GM19238 (cell line): Measurements from ENCODE around the gene F2RL2.
"Not testable (repeated sequence)": the region's sequence is repeated elsewhere in the genome, so short reads cannot be mapped to it uniquely, and the experiment has no call there.

Experiments
- DNase-seq: peaks from one replicate; pipeline ENCODE4 v3.0.0; 2011; ENCODE audit warnings: low spot score; ENCODE audit not compliant: insufficient read length

The F2RL2 gene

DNA sequence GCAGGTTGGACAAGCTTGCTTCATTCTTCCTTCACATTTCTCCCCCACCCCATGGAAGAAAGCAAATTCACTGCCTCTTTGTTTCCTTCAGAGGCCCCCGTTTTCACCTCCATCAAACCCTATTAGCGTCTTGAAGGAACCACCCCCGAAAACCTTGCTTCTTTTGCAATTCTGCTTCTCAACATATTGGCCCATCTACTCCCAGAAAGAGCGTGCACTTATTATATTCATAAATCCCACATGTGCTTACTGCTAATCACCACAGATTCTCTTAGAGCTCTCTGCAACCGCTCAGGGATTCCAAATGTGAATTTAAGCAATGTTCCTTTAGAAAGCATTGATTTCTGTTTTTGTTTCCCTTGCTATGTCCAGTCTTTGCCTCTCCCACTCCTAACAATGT, 1.1 kb downstream of the F2RL2 start:
- DNase-seq: no peak

DNA sequence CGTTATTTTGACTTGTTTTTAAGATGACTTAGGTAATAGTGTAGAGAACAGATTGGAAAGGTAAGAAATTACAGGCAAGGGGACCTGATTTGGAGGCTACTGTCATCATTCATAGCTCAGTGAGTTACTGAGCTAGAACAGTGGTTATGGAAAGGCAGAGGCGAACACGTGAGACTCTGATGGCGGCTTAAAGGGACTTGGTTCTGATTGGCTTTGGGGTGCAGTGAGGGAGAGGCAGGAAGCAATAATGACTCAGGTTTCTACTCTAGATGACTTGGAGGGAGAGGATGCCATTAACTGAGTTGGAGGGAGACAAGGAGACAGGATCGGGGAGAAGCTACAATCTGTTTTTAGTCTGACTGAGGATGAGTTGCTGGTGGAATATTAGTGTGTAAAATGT, 3.0 kb downstream of the F2RL2 start:
- DNase-seq: no peak

DNA sequence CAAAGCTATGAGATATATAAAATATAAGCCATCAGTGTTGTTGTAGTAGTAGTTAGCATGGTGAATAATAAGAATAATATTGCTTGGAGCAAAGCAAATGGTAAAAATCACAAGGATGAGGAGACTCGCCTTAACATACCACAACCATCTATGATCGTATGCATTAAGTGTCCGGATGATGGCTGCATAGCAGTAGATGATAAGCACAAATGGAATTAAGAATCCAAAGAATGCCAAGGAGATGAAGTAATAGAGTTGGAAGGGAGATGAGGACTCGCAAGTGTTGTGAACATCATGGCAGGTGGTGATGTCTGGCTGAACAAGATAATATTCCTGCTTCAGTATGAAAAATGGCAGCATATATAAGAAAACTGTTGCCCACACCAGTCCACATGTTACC, 5.5 kb downstream of the F2RL2 start:
- no peak for DNase-seq

DNA sequence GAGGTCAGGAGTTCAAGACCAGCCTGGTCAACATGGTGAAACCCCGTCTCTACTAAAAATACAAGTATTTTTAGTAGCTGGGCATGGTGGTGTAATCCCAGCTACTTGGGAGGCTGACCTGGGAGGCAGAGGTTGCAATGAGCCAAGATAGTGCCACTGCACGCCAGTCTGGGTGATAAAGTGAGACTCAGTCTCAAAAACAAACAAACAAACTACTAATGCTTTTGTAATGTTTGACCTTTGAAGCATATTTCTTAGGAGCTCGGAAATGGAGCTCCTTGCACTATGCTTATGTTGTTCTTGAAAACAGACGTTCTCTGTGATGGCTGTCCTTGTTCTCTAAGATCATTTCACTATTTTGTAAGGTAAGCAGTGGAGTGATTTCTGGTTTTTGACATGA, 6.0 kb downstream of the F2RL2 start:
- DNase-seq: no peak

DNA sequence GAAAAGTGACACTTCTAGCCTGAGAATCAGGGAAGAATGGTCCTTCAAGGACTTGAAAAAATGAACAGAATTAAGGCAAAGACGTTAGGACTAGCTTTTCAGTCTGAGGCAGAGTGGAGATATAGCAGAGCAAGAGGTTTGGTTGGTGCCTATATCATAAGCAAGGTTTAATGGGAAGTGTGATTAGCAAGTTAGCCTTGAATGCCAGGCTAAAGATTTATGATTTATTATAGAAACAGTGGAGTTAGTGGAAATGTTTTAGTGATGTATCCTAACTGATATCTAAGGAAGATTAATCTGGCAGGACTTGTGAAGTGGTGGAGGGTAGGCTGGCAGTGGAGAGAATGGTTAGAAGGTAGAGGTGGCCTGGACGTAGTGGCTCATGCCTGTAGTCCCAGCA, 7.0 kb downstream of the F2RL2 start:
- DNase-seq: no peak

DNA sequence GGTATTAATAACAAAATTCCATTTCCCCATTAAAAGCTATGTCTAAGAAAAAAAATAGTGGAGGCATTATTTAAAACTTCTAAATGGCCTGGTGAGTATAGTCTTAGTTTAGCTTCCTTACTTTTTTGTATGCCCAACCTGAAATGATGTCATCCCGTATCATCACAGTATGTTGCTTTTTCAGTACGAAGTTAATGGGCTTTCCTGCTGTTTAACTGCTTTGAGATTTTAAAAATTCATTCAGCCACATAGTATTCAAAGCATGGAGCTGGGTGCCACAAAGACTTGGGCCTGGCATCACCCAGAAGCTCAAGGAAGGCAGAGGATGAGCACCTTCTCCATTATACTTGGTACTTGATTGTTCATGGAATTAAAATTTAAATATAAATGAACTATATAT, 7.4 kb downstream of the F2RL2 start:
- DNase-seq: no peak

DNA sequence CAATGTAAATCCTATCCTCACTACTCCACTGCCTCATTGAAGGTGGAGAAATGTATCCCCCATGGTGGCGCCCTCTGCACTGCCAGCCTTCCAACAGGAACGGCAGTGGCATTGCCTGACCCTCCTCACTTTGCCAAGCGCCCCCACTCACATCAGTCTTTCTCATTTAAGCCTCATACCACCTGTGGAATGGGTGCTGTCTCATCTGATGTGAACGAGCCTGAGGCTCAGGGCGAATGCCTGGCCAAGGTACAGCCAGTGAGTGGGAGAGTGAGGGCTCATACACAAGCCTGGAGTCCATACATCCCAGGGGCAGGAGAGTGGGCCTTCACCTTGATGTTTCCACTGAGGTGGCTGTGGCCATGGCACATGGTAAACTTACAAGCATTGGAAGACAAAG, 10.3 kb downstream of the F2RL2 start:
- no peak for DNase-seq

DNA sequence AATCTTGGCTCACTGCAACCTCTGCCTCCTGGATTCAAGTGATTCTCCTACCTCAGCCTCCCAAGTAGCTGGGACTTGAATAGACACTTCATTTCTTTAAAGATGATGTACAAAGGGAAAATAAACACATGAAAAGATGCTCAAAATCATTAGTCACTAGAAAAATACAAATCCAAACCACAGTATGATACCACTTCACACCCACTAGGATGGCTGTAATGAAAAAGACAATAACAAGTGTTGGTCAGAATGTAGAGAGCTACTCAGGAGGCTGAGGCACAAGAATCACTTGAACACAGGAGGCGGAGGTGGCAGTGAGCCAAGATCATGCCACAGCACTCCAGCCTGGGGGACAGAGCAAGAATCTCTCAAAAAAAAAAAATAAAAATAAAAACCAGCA, 13.0 kb downstream of the F2RL2 start:
- DNase-seq: no peak

DNA sequence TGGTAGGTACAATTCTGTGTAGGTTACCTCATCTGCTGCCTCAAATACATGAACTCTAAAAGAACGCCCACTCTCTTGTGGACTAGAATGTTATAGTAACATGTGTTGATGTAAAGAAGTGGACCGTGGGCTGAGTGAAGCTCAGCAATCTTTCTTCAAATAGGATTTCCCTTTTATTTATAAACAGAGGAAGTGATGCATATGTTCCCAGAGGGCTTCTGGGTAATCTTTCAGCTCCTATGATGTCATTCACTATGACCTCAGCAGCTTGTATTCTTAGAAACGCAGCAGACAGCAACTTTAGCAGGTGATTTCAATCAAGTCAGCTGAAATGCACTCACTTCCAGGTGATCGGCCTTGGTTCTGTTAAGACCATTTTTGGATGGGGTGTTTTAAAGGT, 14.4 kb downstream of the F2RL2 start:
- DNase-seq: no peak

DNA sequence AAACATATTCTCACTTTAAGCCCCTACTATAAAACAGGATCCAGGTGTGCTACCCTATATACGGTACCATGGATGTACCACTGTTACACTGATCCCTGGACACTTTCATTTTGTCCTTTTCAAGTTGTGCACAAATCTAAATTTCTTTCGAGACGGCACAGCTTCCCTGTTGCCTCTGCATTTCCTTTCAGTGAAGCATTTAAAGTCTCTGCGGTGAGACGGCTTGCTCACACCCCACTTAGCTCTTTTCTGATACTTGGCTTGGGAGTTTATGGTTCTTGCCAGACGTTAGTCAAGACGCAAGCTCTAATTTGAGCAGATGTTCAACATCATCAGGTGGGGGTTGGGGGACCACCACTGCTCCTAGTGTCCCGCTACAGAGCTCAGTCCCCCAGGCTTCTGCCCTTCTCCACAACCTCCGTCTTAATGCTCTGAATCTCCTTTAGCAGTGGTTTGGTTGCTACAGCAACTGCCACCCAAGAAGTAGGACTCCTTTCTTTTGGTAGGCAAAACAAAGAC, 15.8 kb downstream of the F2RL2 start:
- DNase-seq: no peak

DNA sequence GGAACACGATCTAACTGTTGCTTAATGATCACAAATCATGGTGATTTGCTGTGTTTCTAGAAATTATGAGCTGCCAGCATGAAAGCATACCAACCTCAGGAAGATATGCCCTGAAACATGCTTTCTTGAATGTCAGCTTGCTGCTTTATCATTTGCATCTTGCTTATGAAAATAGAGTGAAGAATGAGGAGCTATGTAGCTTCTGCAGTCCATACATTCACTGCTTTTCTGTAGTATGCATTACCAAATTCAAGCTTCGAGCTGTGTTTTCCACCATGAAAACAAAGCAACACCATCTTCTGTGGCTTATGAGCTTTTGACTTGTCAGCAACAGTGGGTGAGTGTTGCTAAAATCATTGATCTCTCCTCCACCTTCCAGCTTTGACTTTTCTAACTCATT, 16.5 kb downstream of the F2RL2 start:
- DNase-seq: no peak

DNA sequence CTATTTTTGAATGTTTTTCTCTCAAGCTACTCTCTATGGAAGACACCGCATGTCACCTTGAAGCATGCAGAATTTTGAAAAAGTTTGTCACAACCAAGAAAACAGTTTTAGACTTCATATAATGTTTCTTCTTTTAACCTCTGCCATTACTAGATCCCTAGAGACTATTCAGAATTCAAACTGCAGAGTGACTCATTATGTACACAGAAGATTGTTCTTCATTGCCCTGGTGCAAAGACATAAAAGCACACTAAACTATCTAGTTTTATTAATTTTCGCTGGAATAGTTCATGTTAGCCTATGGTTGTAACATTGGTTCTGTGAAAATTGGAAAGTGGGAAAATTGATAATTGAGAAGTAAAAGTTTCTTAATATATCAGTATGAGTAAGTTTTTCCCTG, 18.4 kb downstream of the F2RL2 start:
- DNase-seq: no peak

DNA sequence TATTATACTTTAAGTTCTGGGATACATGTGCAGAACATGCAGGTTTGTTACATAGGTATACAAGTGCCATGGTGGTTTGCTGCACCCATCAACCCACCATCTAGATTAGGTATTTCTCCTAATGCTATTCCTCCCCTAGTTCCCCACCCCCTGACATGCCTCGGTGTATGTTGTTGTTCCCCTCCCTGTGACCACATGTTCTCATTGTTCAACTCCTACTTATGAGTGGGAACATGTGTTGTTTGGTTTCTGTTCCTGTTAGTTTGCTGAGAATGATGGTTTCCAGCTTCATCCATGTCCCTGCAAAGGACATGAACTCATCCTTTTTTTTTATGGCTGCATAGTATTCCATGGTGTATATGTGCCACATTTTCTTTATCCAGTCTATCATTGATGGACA, 19.2 kb downstream of the F2RL2 start:
- DNase-seq: not testable (repeated sequence)

DNA sequence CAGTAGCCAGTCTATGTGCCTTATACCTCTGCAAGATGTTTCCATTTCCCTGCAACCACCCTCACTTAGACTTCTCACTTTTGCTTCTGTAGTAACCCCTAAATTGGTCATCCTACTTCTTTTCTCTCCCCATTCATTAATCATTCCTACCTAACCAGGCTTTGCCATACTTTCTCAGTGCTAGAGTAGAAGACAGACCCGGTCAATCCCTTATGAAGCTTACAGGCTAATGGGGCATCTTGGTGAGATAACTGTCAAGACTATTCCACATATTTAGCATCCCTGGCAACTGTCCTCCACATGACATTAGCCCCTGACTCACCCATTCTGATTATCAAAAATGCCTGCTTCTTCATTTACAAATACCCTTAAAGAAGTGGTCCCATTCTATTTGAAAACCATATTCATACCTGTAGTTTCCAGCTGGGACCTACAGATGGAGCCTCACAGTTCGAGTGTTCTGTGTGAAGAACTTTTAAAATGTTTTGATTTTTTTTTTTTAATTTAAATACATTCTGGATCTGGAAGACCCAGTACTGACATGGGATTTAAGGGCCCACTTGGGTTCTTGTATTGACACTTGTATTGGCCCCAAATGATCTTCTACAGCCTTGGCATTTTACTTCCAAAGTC, 21.0 kb downstream of the F2RL2 start:
- no peak for DNase-seq

DNA sequence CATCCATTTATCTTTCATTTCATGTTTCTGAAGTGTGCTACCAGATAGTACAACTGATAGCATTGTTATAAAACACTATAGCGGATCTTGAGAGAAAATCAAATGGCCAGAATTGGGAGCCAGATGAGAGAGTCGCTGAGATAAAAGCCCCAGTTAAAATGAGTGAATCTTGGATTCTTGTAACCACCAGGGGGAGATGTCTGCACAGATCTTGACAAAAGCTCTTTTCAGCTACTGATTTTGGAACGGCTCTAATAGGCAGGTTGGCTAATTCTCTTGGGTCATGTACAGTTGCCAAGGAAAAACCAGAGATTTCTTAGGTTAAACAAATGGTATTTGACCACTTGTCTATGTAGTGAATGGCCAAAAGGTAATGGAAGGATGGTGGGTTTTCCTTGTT, 21.7 kb downstream of the F2RL2 start:
- peak; percentile 4 for DNase-seq

DNA sequence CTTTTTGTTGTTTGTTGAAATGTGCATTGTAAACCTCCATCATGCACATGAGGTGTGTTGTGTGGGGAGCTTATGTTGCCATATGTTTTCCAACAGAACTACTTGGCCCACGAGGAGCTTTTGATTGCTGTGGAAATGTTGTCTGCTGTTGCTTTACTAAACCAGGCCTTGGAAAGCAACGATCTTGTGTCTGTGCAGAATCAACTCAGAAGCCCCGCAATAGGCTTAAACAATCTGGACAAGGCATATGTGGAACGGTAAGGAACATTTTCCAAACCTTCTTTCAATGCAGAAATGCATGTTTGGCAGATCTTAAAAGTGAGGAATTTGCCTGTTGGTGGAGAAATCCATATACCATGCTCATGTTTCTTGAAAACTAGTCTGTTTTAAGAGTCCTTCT, 22.5 kb downstream of the F2RL2 start:
- no peak for DNase-seq

DNA sequence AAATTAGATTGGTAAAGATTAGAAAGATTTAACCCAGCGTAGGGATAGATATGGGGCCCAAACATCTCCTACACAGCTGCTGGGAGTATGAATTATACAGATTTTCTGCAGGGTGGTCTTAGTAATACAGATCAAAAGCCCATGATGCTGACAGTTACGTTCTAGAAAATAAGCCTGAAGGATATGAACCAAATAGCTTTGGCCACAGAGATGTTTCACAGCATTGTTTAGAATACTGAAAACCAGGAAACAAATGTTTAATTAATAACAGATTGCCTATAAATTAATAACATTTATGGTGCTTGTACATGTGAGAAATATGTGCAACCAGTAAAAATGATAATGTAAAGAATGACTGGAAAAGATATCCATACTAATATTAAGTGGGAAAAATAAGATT, 24.7 kb downstream of the F2RL2 start:
- no peak for DNase-seq

DNA sequence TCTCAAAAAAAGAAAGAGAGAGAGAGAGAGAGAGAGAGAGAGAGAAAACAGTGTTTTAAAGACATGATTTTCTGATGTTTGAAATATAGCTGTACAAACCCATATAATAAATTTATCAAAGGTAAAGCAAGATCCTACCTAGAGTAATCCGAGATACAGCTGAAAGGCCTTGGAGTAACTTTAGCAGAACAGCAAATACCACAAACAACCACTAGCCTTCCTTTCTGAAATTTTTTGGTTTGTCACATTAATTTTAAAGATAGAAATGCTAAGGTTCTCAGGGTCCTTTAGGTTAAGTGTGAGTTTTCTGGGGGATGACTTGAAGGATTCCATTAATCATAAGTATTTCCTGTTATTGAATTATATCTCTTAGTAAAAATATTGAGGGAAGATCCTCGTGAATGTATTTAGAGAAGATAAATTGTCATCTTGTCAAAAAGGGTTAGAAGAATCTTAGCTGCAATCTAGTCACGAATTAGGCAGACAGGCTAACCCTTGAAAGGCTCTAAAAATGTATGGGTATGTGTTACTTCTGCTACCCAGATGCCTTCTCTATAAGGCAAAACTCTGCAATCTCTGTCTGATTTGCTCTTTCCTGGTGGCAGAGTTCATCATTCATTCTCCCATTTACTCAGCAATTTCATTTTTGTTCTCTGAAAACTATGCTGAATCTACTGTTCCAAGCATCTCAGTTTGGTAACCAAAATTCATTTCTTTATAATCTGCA, 27.3 kb downstream of the F2RL2 start:
- DNase-seq: no peak

DNA sequence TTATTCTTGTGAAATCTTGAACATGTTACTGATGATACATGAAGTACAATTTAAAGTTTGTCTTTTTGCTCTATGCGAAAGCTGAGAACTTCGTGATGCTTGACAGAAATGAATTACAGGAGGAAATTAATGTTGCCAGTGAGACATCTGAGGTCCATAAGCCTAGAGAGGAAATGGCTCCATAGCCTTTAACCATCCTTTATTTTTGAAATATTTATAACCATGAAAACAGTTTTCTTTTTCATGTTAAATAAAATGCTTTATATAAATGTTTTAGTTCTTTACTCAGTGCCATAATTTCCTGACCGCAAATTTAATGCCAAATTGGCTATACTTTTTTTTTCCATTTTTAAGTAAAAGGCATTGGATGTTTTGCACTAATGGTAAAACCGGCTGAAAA, 29.1 kb downstream of the F2RL2 start:
- no peak for DNase-seq

DNA sequence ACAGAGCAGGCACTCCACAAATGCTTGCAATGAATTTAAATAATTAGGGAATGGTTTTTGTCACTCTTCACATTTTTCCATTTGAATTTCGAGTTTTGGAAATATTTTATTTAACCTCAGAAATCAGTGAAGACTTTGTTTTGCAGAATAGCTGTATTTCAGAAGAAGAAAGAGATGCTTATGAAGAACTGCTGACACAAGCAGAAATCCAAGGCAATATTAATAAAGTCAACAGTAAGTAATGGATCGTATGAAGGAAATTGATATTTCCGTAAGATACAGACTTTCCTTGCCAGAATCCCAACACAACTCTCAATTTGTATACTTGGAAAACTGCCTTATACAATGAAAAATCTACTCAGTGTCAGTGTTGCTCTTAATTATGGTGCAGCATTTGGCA, 30.5 kb downstream of the F2RL2 start:
- DNase-seq: no peak

DNA sequence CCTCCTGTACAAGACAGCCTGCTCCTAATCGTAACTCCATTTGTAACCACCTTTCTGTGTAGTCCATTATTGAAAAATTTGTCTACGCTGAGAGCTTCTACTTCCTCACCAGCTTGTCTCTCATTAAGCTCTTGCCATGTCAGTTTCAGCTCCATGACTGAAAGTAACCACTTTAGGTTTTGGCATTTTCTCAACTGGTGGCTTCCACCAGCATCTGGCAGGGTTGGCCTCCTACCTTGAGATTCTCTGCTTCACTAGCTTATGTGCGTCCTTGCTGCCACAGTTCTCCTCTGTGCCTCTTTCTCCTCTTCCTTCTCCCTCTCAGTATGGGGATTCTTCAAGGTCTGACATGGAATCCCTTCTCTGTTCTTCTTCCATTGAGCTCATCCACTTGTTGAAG, 31.8 kb downstream of the F2RL2 start:
- no peak for DNase-seq

DNA sequence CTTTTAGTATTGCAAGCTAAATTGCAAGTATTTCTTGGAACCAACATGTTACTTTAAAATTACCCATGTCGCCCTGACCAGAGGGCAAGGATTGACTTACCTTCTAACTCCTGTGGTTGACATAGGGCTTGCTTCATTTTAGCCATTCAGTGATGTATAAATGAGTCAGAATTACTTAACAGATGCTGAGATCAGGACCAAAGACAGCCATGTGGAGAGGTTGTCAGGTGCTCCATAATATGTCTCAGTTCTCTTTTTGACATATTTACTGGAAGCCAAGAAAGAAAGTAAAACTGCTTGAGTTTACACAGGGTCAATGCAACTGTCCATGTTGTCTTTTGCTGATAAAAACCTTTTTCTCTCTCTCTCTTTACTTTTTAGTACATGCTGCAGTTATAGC, 33.2 kb downstream of the F2RL2 start:
- DNase-seq: no peak

DNA sequence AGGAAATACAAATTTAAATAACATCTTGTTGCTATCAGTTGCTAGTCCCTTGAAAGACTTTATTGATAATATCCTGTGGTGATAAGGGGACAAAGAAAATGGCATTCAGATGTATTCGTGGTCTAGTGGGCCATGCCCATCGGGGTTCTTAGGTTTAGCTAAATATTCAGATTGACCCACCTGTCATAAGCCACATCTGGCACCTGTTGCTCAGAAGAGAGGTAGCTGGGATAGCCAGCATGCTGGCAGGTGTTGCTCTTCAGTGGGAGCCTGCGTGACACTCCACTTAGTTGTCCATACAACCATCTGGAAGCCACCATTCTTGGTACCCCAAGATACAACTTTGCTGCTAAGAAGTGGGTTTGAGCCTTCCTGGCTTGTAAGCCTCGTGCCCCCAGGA, 36.7 kb downstream of the F2RL2 start:
- no peak for DNase-seq
